Thyroid gland (tissue), 4 donors: Measurements from ENCODE around the gene TMEM94.

ENCODE experiments used
- CTCF ChIP-seq, 6 experiments: fragments of 200-600 bp in 3 of 6; fragments of 450-650 bp in 3 of 6; sonication (generic) in 3 of 6; IDR thresholded peaks; one replicate each; pipeline ENCODE4 v1.5.1; 2016 to 2019; ENCODE audit warnings: antibody characterized with exemption in 6 of 6, mild to moderate bottlenecking in 2 of 6, inconsistent platforms in 1 of 6, moderate library complexity in 1 of 6
- POLR2A ChIP-seq, 2 donors: fragments of 450-650 bp; IDR thresholded peaks; one replicate each; pipeline ENCODE4 v1.6.1; 2017; ENCODE audit warnings: antibody characterized with exemption in 2 of 2, mild to moderate bottlenecking in 2 of 2, moderate library complexity in 1 of 2

- TF ChIP-seq CTCF (IDR thresholded peaks at IDR 0.05): no peak
- TF ChIP-seq POLR2A (IDR thresholded peaks at IDR 0.05): no peak
Measured at GRCh38 chr17:75475851-75476250, 19.4 kb downstream of the TMEM94 start.
